Measurements from ENCODE around the gene DQX1. TPM values are rescaled to one million over a fixed set of nuclear protein-coding genes. Genes with fewer than 3 reads are reported as not detected.

The DQX1 gene
- total RNA-seq, 3 donors from 2014 or later: 0.28 to 0.34 (median 0.30) TPM

DNA sequence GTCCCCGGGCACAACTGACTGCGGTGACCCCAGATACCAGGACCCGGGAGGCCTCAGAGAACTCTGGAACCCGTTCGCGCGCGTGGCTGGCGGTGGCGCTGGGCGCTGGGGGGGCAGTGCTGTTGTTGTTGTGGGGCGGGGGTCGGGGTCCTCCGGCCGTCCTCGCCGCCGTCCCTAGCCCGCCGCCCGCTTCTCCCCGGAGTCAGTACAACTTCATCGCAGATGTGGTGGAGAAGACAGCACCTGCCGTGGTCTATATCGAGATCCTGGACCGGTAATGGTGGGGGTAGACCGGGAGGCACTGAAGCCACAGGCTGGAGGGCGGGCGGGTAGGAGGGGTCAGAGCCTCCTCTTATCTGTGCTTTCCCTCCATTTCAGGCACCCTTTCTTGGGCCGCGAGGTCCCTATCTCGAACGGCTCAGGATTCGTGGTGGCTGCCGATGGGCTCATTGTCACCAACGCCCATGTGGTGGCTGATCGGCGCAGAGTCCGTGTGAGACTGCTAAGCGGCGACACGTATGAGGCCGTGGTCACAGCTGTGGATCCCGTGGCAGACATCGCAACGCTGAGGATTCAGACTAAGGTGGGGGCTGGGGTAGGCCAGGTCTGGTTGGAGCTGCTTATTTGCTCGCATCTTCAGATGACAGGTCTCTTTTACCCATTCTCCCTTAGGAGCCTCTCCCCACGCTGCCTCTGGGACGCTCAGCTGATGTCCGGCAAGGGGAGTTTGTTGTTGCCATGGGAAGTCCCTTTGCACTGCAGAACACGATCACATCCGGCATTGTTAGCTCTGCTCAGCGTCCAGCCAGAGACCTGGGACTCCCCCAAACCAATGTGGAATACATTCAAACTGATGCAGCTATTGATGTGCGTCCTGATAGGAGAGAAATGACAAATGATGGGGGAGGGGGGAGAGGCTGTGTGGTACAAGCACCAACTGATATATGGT is 4.5 kb upstream of the DQX1 start:
- H3K9me3 Mint-ChIP-seq: no peaks in the 10 kb centered on the region
- H3K4me3 Mint-ChIP-seq: peak overlapping the region; percentile 99
- peaks cover 42% of the 10 kb centered on the region for H3K4me1 Mint-ChIP-seq (ENCODE audit: low read depth)
- H3K27me3 Mint-ChIP-seq (ENCODE audit: low read depth): no peaks in the 10 kb centered on the region
- peak; percentile 29 to 32 for ATAC-seq
- H3K36me3 Mint-ChIP-seq (ENCODE audit: insufficient read depth): peaks cover 39% of the 10 kb centered on the region
- no peak for DNase-seq

DNA sequence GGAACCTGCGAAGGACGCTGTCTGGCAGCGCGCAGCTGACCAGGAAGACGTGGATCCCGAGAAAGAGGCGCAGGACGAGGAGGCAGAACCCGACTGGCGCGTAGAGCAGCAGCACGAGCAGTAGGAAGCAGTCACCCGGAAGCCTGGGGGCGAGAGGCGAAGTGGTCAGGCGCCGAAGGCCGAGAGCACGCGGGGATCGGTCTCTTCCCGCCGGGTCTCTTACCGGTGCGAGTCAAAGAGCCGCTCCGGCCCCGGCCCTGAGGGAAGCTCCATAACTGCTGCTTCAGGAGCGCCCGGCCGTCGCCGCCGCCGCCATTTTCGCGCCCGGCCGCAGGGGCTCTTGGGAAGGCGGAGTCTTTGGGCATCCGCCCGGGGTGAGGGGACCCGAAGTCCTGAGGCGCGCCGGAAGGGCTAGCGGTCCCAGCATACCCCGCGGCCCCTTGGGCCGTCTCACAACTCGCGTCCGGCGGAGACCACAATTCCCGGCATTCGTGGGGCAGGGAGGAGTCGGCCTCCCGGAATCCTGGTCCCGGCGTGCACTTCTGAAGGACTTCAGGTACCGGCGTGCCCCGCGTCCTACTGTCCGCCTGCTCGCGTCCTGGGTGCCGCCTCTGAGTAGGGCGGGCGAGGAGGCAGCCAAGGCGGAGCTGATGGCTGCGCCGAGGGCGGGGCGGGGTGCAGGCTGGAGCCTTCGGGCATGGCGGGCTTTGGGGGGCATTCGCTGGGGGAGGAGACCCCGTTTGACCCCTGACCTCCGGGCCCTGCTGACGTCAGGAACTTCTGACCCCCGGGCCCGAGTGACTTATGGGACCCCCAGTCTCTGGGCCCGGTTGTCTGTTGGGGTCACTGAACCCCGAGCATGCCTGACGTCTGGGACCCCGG is 3.6 kb upstream of the DQX1 start, which contains the start of the genes AUP1 and HTRA2:
TSS of gene AUP1 (minus strand) at position 350 of the 882 bp plus-strand sequence. CDS start at position 273, 77 bp downstream.
TSS of gene HTRA2 (plus strand) at position 577 of the 882 bp plus-strand sequence. CDS start at position 651, 74 bp downstream.
- H3K36me3 Mint-ChIP-seq (ENCODE audit: insufficient read depth): peaks cover 39% of the 10 kb centered on the region

DNA sequence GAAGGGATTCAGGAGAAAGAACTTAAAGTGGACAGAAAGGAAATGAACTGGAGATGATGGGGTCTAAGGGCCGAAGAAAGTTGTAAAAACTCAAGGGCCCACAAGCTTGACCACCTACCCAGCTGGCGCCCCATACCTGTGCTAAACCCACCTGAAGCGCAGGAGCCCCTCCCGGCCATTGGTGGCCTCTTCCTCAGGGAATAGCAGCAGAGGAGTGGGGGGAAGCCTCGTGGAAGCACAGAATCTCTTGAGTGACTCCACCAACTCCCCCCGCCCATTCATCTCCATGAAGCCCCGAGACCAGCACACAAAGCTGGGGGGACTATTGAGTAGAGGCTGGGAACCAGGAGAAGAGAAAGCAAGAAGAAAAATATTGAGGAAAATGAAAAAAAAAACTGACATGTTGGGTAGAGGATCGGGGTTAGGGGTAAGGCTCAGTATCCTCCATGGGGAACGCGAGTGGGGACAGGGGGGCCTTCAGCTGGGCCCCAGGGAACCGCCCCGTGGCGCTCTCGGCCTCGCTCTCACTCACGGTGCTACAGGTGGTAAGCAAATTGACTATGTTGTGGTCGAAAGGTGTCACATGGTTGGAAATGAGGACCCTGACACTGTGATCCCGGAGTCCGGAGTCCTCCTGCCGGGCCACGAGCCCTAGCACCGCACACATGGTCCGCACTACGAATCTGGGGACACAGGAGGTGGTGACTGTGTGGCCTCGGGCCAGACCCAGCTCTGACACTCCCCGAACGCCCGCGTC is 2.7 kb upstream of the DQX1 start:
- ATAC-seq (peak; percentile 5), DNase-seq (no peak)
- H3K36me3 Mint-ChIP-seq (ENCODE audit: insufficient read depth): peaks cover 39% of the 10 kb centered on the region
- no peaks in the 10 kb centered on the region for H3K9me3 Mint-ChIP-seq
- no peaks in the 10 kb centered on the region for H3K27me3 Mint-ChIP-seq (ENCODE audit: low read depth)
- peak overlapping the region; percentile 99 for H3K4me3 Mint-ChIP-seq
- H3K4me1 Mint-ChIP-seq (ENCODE audit: low read depth): peaks cover 42% of the 10 kb centered on the region

More for the DNA sequence above, 3.6 kb upstream of the DQX1 start, which contains the start of the genes AUP1 and HTRA2:
- peaks cover 42% of the 10 kb centered on the region for H3K4me1 Mint-ChIP-seq (ENCODE audit: low read depth)
- DNase-seq (peak; percentile 78), ATAC-seq (peak; percentile 91 to 93)
- no peaks in the 10 kb centered on the region for H3K9me3 Mint-ChIP-seq
- H3K4me3 Mint-ChIP-seq: peak within 1 kb of the TSS; percentile 99
- H3K27me3 Mint-ChIP-seq (ENCODE audit: low read depth): no peaks in the 10 kb centered on the region

DNA sequence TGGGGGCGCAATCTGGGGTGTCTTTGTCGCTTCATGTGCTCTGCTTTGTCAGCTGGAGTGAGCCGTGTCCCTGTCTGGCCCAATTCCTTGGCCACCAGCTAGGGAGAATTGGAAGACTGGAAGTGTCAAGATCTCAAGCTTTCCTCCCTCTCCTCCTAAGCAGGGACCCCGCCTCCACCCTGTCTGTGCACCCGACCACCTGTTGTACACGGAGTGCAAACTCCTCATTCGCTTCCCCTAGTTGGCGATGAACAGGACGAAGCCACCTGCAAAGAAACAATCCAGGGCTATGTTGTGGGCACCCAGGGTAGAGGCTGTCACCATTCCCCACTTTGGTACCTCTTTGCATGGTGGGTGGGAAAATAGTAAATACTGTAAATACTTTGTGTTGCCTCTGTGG is 1.7 kb upstream of the DQX1 start:
- H3K4me3 Mint-ChIP-seq: peak overlapping the region; percentile 99
- H3K9me3 Mint-ChIP-seq: no peaks in the 10 kb centered on the region
- ATAC-seq (no peak), DNase-seq (no peak)
- H3K27me3 Mint-ChIP-seq (ENCODE audit: low read depth): peaks cover 2% of the 10 kb centered on the region
- peaks cover 36% of the 10 kb centered on the region for H3K36me3 Mint-ChIP-seq (ENCODE audit: insufficient read depth)
- peaks cover 42% of the 10 kb centered on the region for H3K4me1 Mint-ChIP-seq (ENCODE audit: low read depth)

DNA sequence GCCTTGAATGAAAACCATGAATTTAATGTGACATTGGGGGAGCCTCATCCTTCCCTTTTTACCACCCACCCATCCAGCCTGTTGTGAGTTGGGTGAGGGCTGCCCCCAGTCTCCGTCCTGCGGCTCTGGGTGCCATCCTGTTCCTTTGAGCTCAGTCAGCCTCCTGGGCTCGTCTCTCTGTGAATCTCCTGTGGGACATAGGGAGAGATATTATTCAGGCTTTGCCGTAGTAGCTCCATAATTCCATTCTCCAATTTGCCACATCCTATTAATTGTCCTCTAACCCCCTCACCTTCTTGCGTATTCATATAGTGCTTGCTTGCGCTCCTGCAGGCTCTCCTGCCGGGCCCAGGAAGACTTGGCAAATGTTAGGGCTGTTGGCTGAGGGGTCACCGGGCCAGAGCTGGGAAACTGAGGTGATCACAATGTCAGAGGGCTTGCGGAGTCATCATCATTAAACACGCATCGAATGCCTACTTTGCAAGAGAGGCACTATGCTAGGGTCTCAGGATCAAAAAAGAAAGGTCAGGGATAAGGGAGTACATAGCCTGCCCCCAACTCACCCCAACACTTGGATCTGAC is 709 bp upstream of the DQX1 start:
- ATAC-seq: no peak
- H3K36me3 Mint-ChIP-seq (ENCODE audit: insufficient read depth): peaks cover 31% of the 10 kb centered on the region

DNA sequence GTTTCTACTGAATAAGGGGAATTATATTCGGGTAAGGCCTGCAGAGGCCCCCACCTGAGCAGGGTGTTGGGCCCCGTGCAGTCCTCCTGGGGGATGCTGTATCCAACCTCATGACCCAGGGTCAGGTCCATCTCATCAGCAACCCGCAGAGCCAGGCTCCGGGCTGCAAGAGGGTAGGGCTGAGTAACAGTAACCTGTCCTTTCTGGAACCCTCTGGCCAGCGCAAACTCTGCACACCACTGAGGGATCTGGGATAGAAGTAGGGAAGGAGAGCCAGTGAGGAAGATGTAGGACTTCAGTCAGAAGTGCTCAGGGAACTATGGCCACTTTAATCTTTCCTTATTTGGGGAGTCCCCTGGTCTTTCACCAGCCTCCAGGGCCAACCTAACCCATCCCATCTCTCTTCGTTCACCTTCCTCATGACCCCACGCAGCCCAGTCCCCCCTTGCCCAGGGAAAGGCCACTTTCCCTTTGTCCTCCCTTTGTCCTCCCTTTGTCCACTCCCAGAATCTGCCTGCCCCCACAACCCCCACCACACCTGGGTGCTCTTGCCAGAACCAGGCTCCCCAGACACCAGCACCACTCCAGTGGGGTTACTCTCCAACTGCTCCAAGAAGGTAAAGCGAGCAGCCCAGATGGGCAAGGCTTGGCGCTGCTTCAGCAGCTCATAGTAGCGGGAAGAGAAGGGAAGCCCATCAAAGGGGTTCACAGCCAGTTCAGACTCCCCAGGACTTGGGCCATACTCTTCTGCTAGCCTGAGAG is 895 bp downstream of the DQX1 start:
- H3K4me3 Mint-ChIP-seq: no peak overlapping the region
- no peak for DNase-seq
- peaks cover 16% of the 10 kb centered on the region for H3K27me3 Mint-ChIP-seq (ENCODE audit: low read depth)
- peaks cover 24% of the 10 kb centered on the region for H3K4me1 Mint-ChIP-seq (ENCODE audit: low read depth)
- ATAC-seq: no peak
- H3K36me3 Mint-ChIP-seq (ENCODE audit: insufficient read depth): peaks cover 27% of the 10 kb centered on the region
- no peaks in the 10 kb centered on the region for H3K9me3 Mint-ChIP-seq

More for the DNA sequence above, 709 bp upstream of the DQX1 start:
- no peak for DNase-seq
- Mint-ChIP-seq H3K27me3 (ENCODE audit: low read depth) (peaks cover 6% of the 10 kb centered on the region), H3K4me3 (no peak overlapping the region), H3K9me3 (no peaks in the 10 kb centered on the region), H3K4me1 (ENCODE audit: low read depth) (peaks cover 36% of the 10 kb centered on the region)

DNA sequence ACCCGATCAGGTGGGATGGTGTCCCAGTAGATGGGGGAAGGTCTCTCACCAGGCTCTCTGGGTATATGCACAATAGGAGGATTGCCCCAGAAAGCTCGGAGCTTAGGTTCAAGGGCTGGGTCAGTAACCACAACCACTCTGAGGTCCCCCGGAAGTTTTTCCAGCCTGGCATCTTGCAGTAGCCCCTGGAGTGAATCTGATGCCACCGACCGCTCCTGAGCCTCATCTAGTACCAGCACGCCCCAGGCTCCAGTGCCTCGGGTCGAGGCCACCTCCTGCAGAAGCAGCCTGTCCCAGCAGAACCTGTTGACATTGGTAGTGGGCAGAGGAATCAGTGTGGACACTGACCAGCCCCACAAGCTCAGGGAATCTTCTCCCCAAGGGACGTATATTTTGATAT is 2.0 kb downstream of the DQX1 start:
- peaks cover 27% of the 10 kb centered on the region for H3K36me3 Mint-ChIP-seq (ENCODE audit: insufficient read depth)
- no peaks in the 10 kb centered on the region for H3K9me3 Mint-ChIP-seq
- H3K4me1 Mint-ChIP-seq (ENCODE audit: low read depth): peaks cover 21% of the 10 kb centered on the region
- H3K27me3 Mint-ChIP-seq (ENCODE audit: low read depth): peaks cover 27% of the 10 kb centered on the region
- ATAC-seq (no peak), DNase-seq (no peak)
- no peak overlapping the region for H3K4me3 Mint-ChIP-seq

DNA sequence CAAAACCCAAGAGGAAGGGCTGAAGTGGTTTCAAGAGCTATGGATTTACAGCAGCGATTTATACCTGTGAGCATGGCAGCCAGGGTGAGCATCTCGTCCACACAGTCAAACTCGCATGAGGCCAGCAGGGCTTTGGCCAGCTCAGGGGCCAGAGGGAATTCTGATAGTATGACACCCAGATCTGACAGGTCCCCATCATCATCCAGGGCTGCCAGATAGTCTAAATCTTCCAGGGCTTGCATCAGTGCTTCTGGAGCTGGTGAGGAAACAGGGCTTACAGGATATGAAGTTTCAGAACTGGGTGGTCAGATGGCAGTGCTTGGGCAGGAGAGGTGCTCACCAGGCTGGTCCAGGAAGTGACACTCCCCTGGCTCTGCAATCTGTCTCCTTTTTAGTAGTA is 3.5 kb downstream of the DQX1 start:
- peaks cover 8% of the 10 kb centered on the region for H3K4me1 Mint-ChIP-seq (ENCODE audit: low read depth)
- no peak overlapping the region for H3K4me3 Mint-ChIP-seq
- ATAC-seq (no peak), DNase-seq (no peak)
- H3K27me3 Mint-ChIP-seq (ENCODE audit: low read depth): peaks cover 42% of the 10 kb centered on the region
- peaks cover 18% of the 10 kb centered on the region for H3K36me3 Mint-ChIP-seq (ENCODE audit: insufficient read depth)
- no peaks in the 10 kb centered on the region for H3K9me3 Mint-ChIP-seq

DNA sequence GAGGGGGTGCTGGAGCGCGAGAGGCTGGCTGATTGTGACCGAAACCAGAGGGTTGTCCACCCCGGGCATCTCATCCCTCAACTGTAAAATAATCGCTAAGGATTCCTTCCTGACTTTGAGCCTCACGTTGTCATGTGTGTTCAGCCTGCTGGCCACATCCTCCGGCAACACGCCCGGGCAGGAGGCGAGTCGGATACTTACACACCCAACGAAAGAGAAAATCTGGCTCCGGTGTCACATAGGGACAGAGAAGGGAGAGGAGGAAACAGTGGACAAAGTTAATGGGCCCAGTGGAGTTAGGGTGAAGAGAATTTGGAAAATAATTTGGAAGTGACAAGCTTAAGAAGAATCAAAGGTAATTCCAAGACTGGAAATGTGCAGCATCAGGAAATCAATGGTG is 9.4 kb downstream of the DQX1 start:
- DNase-seq: no peak
- no peaks in the 10 kb centered on the region for H3K36me3 Mint-ChIP-seq (ENCODE audit: insufficient read depth)
- peaks cover 20% of the 10 kb centered on the region for H3K4me1 Mint-ChIP-seq (ENCODE audit: low read depth)
- ATAC-seq: no peak
- no peaks in the 10 kb centered on the region for H3K9me3 Mint-ChIP-seq
- H3K4me3 Mint-ChIP-seq: peak overlapping the region; percentile 56
- H3K27me3 Mint-ChIP-seq (ENCODE audit: low read depth): peaks cover 83% of the 10 kb centered on the region

DNA sequence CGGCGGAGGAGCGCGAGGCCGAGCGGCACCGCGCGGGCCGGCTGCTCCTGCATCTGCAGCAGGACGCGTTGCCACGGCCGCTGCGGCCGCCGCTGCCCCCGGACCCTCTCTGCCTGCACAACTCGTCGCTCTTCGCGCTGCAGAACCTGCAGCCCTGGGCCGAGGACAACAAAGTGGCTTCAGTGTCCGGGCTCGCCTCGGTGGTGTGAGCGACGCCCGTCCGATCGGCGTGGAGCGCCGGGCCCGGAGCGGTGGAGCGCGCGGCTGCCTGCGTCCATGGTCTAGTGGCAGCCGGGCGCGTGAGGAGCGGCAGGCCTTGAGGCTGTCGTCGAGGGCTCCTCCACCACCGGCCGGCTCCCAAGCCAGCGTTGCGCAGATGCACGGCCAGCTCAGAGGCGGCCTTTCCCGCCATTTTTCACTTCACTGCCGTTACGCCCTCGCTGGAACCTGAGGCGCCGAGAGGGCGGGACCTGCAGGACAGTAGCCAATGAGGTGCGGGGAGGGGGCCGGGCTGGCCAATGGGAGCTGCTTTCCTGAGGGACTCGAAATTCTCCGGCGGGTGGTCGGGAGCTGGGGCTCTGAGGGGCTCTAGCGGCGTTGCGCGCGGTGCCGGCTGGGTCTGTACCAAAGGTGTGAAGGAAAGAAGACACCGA is 9.9 kb downstream of the DQX1 start:
- Mint-ChIP-seq H3K27me3 (ENCODE audit: low read depth) (peaks cover 86% of the 10 kb centered on the region), H3K9me3 (no peaks in the 10 kb centered on the region), H3K36me3 (ENCODE audit: insufficient read depth) (no peaks in the 10 kb centered on the region), H3K4me3 (peak overlapping the region; percentile 56), H3K4me1 (ENCODE audit: low read depth) (peaks cover 20% of the 10 kb centered on the region)
- peak; percentile 71 for DNase-seq
- ATAC-seq: peak; percentile 85

DNA sequence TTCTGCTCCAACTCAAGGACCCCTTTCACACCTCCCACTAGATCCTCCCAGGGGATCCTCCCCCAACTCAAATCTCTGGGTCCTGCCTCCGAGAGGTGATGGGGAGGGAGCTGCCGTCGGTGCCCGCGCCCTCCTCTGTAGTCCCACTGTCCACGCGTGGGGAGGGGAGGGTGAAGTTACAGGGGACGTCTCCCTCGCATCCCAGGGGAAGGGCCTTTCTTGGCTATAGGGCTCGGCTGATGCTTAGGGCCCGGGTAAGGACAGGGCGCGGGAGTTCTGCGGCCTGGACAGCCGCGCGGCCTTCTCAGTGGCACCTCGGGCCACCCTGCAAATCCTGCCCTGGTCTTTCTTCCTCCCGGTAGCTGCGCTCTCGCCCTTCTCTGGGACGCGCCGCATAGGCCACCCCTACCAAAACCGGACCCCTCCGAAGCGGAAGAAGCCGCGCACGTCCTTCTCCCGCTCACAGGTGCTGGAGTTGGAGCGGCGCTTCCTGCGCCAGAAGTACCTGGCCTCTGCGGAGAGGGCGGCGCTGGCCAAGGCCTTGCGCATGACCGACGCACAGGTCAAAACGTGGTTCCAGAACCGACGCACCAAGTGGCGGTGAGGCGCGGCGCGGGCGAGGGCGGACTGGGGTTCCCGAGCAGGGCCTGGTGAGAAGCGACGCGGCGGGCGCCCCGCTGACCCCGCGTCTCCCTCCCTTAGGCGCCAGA is 10.6 kb downstream of the DQX1 start:
- ATAC-seq (peak; percentile 18 to 28), DNase-seq (no peak)
- H3K36me3 Mint-ChIP-seq (ENCODE audit: insufficient read depth): no peaks in the 10 kb centered on the region
- H3K4me1 Mint-ChIP-seq (ENCODE audit: low read depth): peaks cover 20% of the 10 kb centered on the region
- peaks cover 83% of the 10 kb centered on the region for H3K27me3 Mint-ChIP-seq (ENCODE audit: low read depth)
- H3K4me3 Mint-ChIP-seq: peak overlapping the region; percentile 63
- H3K9me3 Mint-ChIP-seq: no peaks in the 10 kb centered on the region
